Activated T-helper 2 cell treated with anti-CD3 and anti-CD28 coated beads, Interferon-gamma antibody, Interleukin-2, Interleukin-4, amounts not matched to agents 10 μg/mL and 5 μg/mL and 100 μg/mL, durations not matched to agents 14 hours and 24 hours and 36 hours (primary cell): ENCODE results near the gene C11orf91. TPM values are rescaled to one million over a fixed set of nuclear protein-coding genes. Genes with fewer than 3 reads are reported as not detected.
"Not testable (repeated sequence)": the region's sequence is repeated elsewhere in the genome, so short reads cannot be mapped to it uniquely, and the experiment has no call there.

Source experiments
- DNase-seq: peaks from one replicate; pipeline ENCODE4 v3.0.0; 2021; ENCODE audit warnings: low spot score
- H3K27ac Mint-ChIP-seq: one replicate; pipeline ENCODE4 v1.8.0; 2021; ENCODE audit warnings: mixed read lengths
- H3K27me3 Mint-ChIP-seq: one replicate; pipeline ENCODE4 v1.8.0; 2021; ENCODE audit warnings: low read depth, mixed read lengths
- H3K36me3 Mint-ChIP-seq: one replicate; pipeline ENCODE4 v1.8.0; 2021; ENCODE audit warnings: low read depth, mixed read lengths
- H3K4me1 Mint-ChIP-seq: one replicate; pipeline ENCODE4 v1.8.0; 2021; ENCODE audit warnings: low read depth, mixed read lengths
- H3K4me3 Mint-ChIP-seq: one replicate; pipeline ENCODE4 v1.8.0; 2021; ENCODE audit warnings: low read depth, mild to moderate bottlenecking, moderate library complexity, mixed read lengths
- H3K9me3 Mint-ChIP-seq: one replicate; pipeline ENCODE4 v1.8.0; 2021; ENCODE audit warnings: mixed read lengths
- intact Hi-C: fragments of 100-400 bp; cut with micrococcal nuclease; formaldehyde crosslinking; loops from one replicate; pipeline ENCODE4 v1.15.1; 2023
- total RNA-seq: library from RNA; stranded (reverse); gene quantifications from 2 replicates; pipeline ENCODE4 v1.2.3, GENCODE V29; 2022

C11orf91 gene
- total RNA-seq, 1 donor from 2014 or later = not detected

DNA sequence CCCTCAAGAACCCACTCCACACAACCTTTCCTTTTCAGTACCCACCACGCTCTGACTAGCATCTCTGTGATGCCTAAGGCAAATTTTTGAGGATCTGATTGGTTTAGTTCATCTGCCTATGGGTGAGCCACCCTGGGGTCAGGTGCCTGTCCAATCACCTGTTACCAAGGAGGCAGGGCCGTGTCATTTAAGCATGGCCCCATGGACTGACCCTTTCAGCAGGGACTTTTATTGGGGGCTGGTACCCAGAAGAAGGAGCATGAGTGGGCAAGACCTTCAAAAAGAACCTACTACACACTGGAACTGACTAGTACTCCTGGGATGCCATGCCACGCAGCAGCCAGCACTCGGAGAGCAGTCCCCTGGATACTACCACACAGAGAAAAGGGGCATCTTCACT, 28.4 kb downstream of the C11orf91 start:
- peaks cover 16% of the 10 kb centered on the region for H3K4me1 Mint-ChIP-seq
- H3K4me3 Mint-ChIP-seq = no peak overlapping the region
- intact Hi-C loops = no loop called here
- H3K27me3 Mint-ChIP-seq = peaks cover 2% of the 10 kb centered on the region
- DNase-seq = no peak
- no peak overlapping the region for H3K27ac Mint-ChIP-seq
- no peaks in the 10 kb centered on the region for H3K36me3 Mint-ChIP-seq
- peaks cover 3% of the 10 kb centered on the region for H3K9me3 Mint-ChIP-seq

DNA sequence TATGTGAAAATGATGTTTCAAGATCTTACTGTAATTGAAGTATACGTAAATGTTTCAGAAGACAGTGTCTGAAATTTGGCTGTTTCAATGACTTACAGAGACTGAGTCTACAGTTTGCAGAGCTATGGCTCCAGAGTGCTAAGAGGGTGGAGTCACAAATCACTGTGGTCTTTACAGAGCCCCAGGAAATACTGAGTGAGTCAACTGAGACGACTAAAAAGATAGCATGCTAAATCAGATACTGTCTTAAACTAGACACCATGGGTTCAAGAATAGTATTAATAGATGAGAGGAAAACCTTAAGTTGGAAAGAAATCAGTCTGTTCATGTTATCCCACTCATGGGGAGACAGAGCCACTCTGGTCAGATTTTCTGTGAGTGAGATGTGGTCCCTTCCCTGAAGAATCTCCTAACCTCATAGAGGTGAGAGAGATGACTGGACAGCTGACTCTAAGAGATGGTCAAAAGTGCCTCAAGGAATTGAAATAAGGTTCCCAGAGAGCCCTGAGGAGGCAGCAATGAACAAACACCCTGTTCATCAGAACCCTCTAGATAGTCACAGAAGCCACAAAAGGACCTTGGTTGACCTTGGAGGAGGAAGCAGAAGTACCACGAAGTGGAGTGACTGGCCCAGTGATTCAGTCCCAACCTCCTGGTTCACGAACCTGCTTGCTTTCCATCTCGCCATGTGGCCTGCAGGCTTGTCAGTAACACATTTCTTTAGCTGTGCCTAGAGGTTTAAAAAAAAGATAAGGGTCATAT, 30.2 kb downstream of the C11orf91 start:
- no peak overlapping the region for H3K4me3 Mint-ChIP-seq
- DNase-seq = no peak
- no peaks in the 10 kb centered on the region for H3K36me3 Mint-ChIP-seq
- no peaks in the 10 kb centered on the region for H3K27me3 Mint-ChIP-seq
- no peaks in the 10 kb centered on the region for H3K9me3 Mint-ChIP-seq
- intact Hi-C loops = loop anchor here (1.0 kb wide), 1 partner anchor 52 kb away; no protein-coding TSS in a partner anchor
- peaks cover 16% of the 10 kb centered on the region for H3K4me1 Mint-ChIP-seq
- H3K27ac Mint-ChIP-seq = peak overlapping the region; percentile 40

DNA sequence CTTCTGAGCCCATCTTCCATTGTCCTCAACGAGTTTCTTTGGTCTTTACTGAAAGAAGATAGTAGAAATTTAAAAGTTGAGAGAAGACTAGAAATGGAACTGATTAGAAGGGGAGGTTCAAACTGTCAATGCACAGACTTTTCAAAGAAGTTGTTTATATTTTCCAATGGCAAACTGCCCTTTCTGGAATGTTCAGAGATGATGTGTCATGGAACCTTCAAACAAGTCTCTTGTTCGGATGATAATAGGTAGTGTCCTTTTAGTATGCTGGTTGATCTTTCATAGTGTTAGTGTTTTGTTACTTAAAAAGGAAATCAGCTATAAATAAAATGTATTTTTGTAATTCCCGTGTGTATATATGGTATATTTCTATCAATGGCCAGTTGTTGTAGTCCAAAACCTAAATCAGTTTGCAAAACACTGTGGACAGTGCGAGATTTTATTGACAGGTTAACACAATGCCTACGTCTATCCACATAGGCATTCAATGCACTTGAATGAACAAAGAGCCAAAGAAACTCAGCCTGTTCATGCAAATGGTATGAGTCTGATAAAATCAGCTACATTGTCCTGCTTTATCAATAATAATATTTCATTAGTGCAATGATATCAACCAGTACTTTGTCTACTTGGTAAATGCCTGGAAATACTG, 30.9 kb downstream of the C11orf91 start:
- intact Hi-C loops = loop anchor here (1.0 kb wide), 1 partner anchor 53 kb away; no protein-coding TSS in a partner anchor
- Mint-ChIP-seq H3K27ac (no peak overlapping the region), H3K4me1 (peaks cover 16% of the 10 kb centered on the region), H3K27me3 (peaks cover 1% of the 10 kb centered on the region), H3K9me3 (no peaks in the 10 kb centered on the region), H3K36me3 (no peaks in the 10 kb centered on the region), H3K4me3 (no peak overlapping the region)
- no peak for DNase-seq

GRCh38 chr11:33668951-33669596, 31.6 kb downstream of the C11orf91 start:
- Mint-ChIP-seq H3K27ac (no peak overlapping the region), H3K4me3 (no peak overlapping the region), H3K27me3 (peaks cover 1% of the 10 kb centered on the region), H3K36me3 (no peaks in the 10 kb centered on the region), H3K4me1 (peaks cover 16% of the 10 kb centered on the region), H3K9me3 (no peaks in the 10 kb centered on the region)
- no peak for DNase-seq
- intact Hi-C loops = no loop called here

DNA sequence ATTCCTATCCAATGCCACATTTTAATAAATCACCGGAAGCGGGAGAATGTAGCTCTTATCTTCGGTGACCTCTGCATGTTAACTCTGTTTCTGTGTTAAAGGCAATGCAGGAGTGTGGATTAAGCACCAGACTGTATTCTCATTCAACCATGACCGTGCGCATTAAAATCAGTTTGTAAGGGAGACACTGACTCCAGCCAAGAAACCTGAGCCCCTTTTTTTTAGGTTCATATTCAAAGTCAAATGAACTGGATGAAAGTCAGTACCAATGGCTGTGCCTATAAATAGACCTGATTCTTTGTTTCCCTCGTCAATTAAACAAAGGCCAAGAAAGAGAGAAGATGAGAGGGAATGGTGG, 32.2 kb downstream of the C11orf91 start:
- H3K27me3 Mint-ChIP-seq = peaks cover 1% of the 10 kb centered on the region
- H3K36me3 Mint-ChIP-seq = no peaks in the 10 kb centered on the region
- intact Hi-C loops = no loop called here
- DNase-seq = no peak
- H3K27ac Mint-ChIP-seq = no peak overlapping the region
- no peak overlapping the region for H3K4me3 Mint-ChIP-seq
- H3K9me3 Mint-ChIP-seq = no peaks in the 10 kb centered on the region
- peaks cover 16% of the 10 kb centered on the region for H3K4me1 Mint-ChIP-seq

DNA sequence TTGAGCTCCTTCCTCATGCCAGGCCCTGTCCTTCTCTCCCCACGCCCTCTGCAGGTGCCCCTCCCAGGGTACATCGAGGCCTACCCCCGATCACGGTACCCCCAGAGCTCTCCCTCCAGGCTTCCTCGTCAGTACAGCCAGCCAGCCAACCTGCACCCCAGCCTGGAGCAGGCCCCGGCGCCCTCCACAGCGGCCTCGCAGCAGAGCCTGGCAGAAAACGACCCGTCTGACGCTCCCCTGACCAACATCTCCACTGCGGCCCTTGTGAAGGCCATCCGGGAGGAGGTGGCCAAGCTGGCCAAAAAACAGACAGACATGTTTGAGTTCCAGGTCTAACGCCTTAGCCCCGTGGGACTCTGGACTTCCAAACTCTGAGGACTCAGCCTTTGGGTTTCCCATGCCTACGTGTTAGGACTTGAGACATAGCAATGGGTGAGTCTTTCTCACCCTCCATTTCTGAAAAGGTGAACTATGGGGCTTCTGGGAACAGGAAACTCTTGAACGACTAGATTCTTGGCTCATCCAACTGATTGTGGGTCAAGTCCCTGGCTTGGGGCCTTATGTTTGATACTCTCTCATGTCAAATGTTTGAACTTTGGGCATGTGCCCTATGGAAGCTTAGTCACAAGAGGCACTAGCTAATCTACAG, 32.7 kb downstream of the C11orf91 start:
- Mint-ChIP-seq H3K27me3 (peaks cover 1% of the 10 kb centered on the region), H3K36me3 (no peaks in the 10 kb centered on the region), H3K27ac (no peak overlapping the region), H3K4me3 (no peak overlapping the region), H3K4me1 (peaks cover 16% of the 10 kb centered on the region), H3K9me3 (no peaks in the 10 kb centered on the region)
- intact Hi-C loops = no loop called here
- DNase-seq = no peak

- Mint-ChIP-seq H3K4me3 (no peak overlapping the region), H3K27ac (no peak overlapping the region), H3K4me1 (peaks cover 7% of the 10 kb centered on the region)
These were observed 35.1 kb downstream of the C11orf91 start for GRCh38 chr11:33665350-33666106.

GRCh38 chr11:33664827-33665226, 35.8 kb downstream of the C11orf91 start:
- no peaks in the 10 kb centered on the region for H3K9me3 Mint-ChIP-seq
- no peaks in the 10 kb centered on the region for H3K36me3 Mint-ChIP-seq
- intact Hi-C loops = no loop called here
- no peak for DNase-seq
- peaks cover 4% of the 10 kb centered on the region for H3K27me3 Mint-ChIP-seq
- H3K4me3 Mint-ChIP-seq = no peak overlapping the region
- H3K4me1 Mint-ChIP-seq = peaks cover 2% of the 10 kb centered on the region
- H3K27ac Mint-ChIP-seq = no peak overlapping the region

More at GRCh38 chr11:33665350-33666106, 35.1 kb downstream of the C11orf91 start:
- Mint-ChIP-seq H3K27me3 (peaks cover 4% of the 10 kb centered on the region), H3K36me3 (no peaks in the 10 kb centered on the region), H3K9me3 (no peaks in the 10 kb centered on the region)
- intact Hi-C loops = no loop called here
- no peak for DNase-seq

GRCh38 chr11:33664166-33664565, 36.5 kb downstream of the C11orf91 start:
- Mint-ChIP-seq H3K36me3 (no peaks in the 10 kb centered on the region), H3K4me1 (no peaks in the 10 kb centered on the region), H3K9me3 (no peaks in the 10 kb centered on the region), H3K4me3 (no peak overlapping the region), H3K27ac (no peak overlapping the region), H3K27me3 (peaks cover 4% of the 10 kb centered on the region)
- no peak for DNase-seq
- intact Hi-C loops = no loop called here

DNA sequence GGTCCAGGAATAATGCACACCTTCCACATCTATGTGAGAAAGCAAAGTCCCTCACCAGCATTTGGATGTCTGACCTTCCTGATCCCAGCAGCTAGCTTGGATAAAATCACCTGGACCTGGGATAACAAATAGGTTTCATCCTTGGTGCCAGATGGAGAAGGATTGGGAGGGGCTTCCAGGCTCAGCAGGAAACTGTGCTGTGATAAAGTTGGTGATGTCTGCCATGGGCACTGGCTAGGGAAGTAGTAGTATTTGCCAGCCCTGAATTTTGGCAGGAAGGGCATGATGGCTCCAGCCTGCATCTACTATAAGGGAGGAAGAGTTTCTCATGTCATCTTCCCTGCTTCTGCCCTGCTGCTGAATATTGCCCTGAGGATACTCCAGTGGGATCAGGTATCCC, 37.5 kb downstream of the C11orf91 start:
- intact Hi-C loops = no loop called here
- no peaks in the 10 kb centered on the region for H3K36me3 Mint-ChIP-seq
- no peak overlapping the region for H3K27ac Mint-ChIP-seq
- no peaks in the 10 kb centered on the region for H3K9me3 Mint-ChIP-seq
- no peak for DNase-seq
- H3K4me1 Mint-ChIP-seq = no peaks in the 10 kb centered on the region
- H3K4me3 Mint-ChIP-seq = no peak overlapping the region
- H3K27me3 Mint-ChIP-seq = peaks cover 4% of the 10 kb centered on the region

GRCh38 chr11:33661526-33661925, 39.1 kb downstream of the C11orf91 start:
- DNase-seq, H3K36me3 Mint-ChIP-seq, intact Hi-C loops, H3K9me3 Mint-ChIP-seq, H3K27ac Mint-ChIP-seq, H3K4me1 Mint-ChIP-seq, H3K27me3 Mint-ChIP-seq, H3K4me3 Mint-ChIP-seq: not testable (repeated sequence)

DNA sequence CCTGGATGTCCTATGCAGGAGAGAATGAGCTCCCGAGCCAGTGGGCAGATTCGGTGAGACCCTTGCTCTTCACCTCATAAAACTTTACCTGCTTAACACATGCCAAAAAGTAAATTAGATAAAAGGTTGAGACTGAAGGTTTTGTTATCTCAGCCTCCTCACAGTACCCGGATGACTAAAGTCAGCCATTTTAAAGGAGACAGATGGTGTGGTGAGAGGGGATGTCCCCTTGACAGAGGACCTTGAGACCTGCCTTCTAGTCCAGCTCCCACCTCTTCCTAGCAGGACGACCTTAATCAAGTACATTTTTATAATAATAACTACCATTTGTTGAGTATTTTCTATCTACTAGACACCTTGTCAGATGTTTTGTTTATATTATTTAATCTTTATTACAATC, 39.7 kb downstream of the C11orf91 start:
- Mint-ChIP-seq H3K27ac (no peak overlapping the region), H3K36me3 (no peaks in the 10 kb centered on the region), H3K4me3 (no peak overlapping the region), H3K27me3 (peaks cover 4% of the 10 kb centered on the region), H3K4me1 (no peaks in the 10 kb centered on the region), H3K9me3 (no peaks in the 10 kb centered on the region)
- DNase-seq = no peak
- intact Hi-C loops = no loop called here
